A549 (cell line): ENCODE results near the gene GXYLT2. TPM values are rescaled to one million over a fixed set of nuclear protein-coding genes. Genes with fewer than 3 reads are reported as not detected.
A peak's percentile ranks its signal among the peaks of the same experiment; 100 is the strongest.

ENCODE experiments used
- ATAC-seq, 2 experiments: fragments of 200-7000 bp in 1 of 2; fragments of >200 bp in 1 of 2; cut with Nextera tagmentation in 1 of 2; cut with Tn5 transposase in 1 of 2; 3 replicates each; pipeline versions ENCODE4 v1.8.0 to v1.9.1; 2018 to 2020; ENCODE audit warnings: mild to moderate bottlenecking in 1 of 2, moderate library complexity in 1 of 2
- CTCF ChIA-PET: fragments of 300-600 bp; sonication (Branson Sonifier 250); formaldehyde crosslinking; extraction: SDS; loops from one replicate; lab custom pipeline; 2021; ENCODE audit warnings: antibody characterized with exemption, inconsistent platforms; lab: Yijun Ruan, JAX
- POLR2A ChIA-PET: fragments of 350-600 bp; formaldehyde crosslinking; extraction: SDS; loops from one replicate; lab custom pipeline; 2021; ENCODE audit warnings: antibody characterized with exemption, inconsistent platforms; lab: Yijun Ruan, JAX
- DNase-seq, 2 experiments: peaks; one replicate each; pipeline versions ENCODE4 v3.0.0 to v3.0.0-alpha.2; 2011 to 2016; ENCODE audit warnings: low read depth in 1 of 2, low spot score in 1 of 2
- FAIRE-seq: peaks from 2 replicates; lab custom pipeline; 2011; peaks lifted over from hg19 to GRCh38; lab: Jason Lieb, UNC
- H3K27ac ChIP-seq, 2 experiments: fragments of >200 bp; sonication (Bioruptor Twin); formaldehyde crosslinking; 3 replicates each; pipeline ENCODE4 v1.5.1; 2016 to 2017
- H3K4me1 ChIP-seq: fragments of >200 bp; sonication (Bioruptor Twin); formaldehyde crosslinking; 3 replicates; pipeline ENCODE4 v1.6.1; 2016
- H3K4me2 ChIP-seq: fragments of >200 bp; sonication (Bioruptor Twin); formaldehyde crosslinking; 3 replicates; pipeline ENCODE4 v1.6.1; 2016
- H3K4me3 ChIP-seq: fragments of >200 bp; sonication (Bioruptor Twin); formaldehyde crosslinking; 3 replicates; pipeline ENCODE4 v1.5.1; 2016
- H3K9me3 ChIP-seq: fragments of >200 bp; sonication (Bioruptor Twin); formaldehyde crosslinking; 3 replicates; pipeline ENCODE4 v1.6.1; 2016
- BCL3 ChIP-seq: fragments of >200 bp; sonication (Bioruptor Twin); formaldehyde crosslinking; IDR thresholded peaks from 3 replicates; pipeline ENCODE4 v1.6.1; 2016
- CHD4 ChIP-seq: fragments of 200-600 bp; sonication (generic); IDR thresholded peaks from 2 replicates; pipeline ENCODE4 v1.6.1; 2016; ENCODE audit warnings: antibody characterized with exemption, mild to moderate bottlenecking, borderline replicate concordance
- CTCF ChIP-seq: fragments of >200 bp; sonication (Bioruptor Twin); formaldehyde crosslinking; IDR thresholded peaks from 3 replicates; pipeline ENCODE4 v1.5.1; 2016
- EHMT2 ChIP-seq: fragments of 200-600 bp; sonication (generic); IDR thresholded peaks from 2 replicates; pipeline ENCODE4 v1.6.1; 2016; ENCODE audit warnings: antibody characterized with exemption, low read depth, mild to moderate bottlenecking, moderate library complexity
- ELK1 ChIP-seq: fragments of 150-350 bp; IDR thresholded peaks from 2 replicates; pipeline ENCODE4 v1.6.1; 2014; ENCODE audit warnings: low read depth, mild to moderate bottlenecking, low read length
- EP300 ChIP-seq, 2 experiments: fragments of >200 bp; sonication (Bioruptor Twin); formaldehyde crosslinking; IDR thresholded peaks; 2 replicates in 1 of 2; 3 replicates in 1 of 2; pipeline ENCODE4 v1.6.1; 2016 to 2017
- FOSB ChIP-seq: fragments of 250-450 bp; sonication (Bioruptor Pico); IDR thresholded peaks from 2 replicates; pipeline ENCODE4 v1.5.0; 2020; ENCODE audit warnings: mild to moderate bottlenecking, moderate library complexity
- FOSL2 ChIP-seq, 2 experiments: fragments of 450-650 bp in 1 of 2; fragments of >200 bp in 1 of 2; sonication (Bioruptor Twin) in 1 of 2; formaldehyde crosslinking; IDR thresholded peaks; 2 replicates each; pipeline versions ENCODE4 v1.5.0 to v1.6.1; 2016 to 2020; ENCODE audit warnings: mild to moderate bottlenecking in 1 of 2, moderate library complexity in 1 of 2
- HDAC2 ChIP-seq: fragments of 200-600 bp; sonication (generic); IDR thresholded peaks from 2 replicates; pipeline ENCODE4 v1.6.1; 2016
- HOXA7 ChIP-seq: fragments of 250-450 bp; sonication (Bioruptor Pico); IDR thresholded peaks from 2 replicates; pipeline ENCODE4 v1.5.0; 2020; ENCODE audit warnings: mild to moderate bottlenecking, moderate library complexity
- HOXB13 ChIP-seq: fragments of 250-450 bp; sonication (Bioruptor Pico); IDR thresholded peaks from 2 replicates; pipeline ENCODE4 v1.5.0; 2020; ENCODE audit warnings: low read depth, mild to moderate bottlenecking, moderate library complexity
- KDM1A ChIP-seq: fragments of 200-600 bp; sonication (generic); IDR thresholded peaks from 2 replicates; pipeline ENCODE4 v1.6.1; 2016; ENCODE audit warnings: low read depth, mild to moderate bottlenecking
- MAFK ChIP-seq: fragments of 450-650 bp; IDR thresholded peaks from 2 replicates; pipeline ENCODE4 v1.6.1; 2014; ENCODE audit not compliant: partially characterized antibody
- NPAS2 ChIP-seq: fragments of 250-450 bp; sonication (Bioruptor Pico); IDR thresholded peaks from 2 replicates; pipeline ENCODE4 v1.8.0; 2022; ENCODE audit warnings: mild to moderate bottlenecking, moderate library complexity, borderline replicate concordance
- NR3C1 ChIP-seq: fragments of >200 bp; sonication (Bioruptor Twin); formaldehyde crosslinking; IDR thresholded peaks from 3 replicates; pipeline ENCODE4 v1.6.1; 2017
- POLR2A ChIP-seq: IDR thresholded peaks from 2 replicates; pipeline ENCODE4 v1.6.1; 2012; ENCODE audit warnings: mild to moderate bottlenecking, low read length
- RAD21 ChIP-seq, 2 experiments: fragments of >200 bp in 1 of 2; sonication (Bioruptor Twin) in 1 of 2; formaldehyde crosslinking in 1 of 2; IDR thresholded peaks in 1 of 2; conservative IDR thresholded peaks in 1 of 2; 2 replicates in 1 of 2; 3 replicates in 1 of 2; pipeline ENCODE4 v1.6.1; 2012 to 2018; ENCODE audit warnings: inconsistent platforms in 1 of 2
- RARB ChIP-seq: fragments of 250-450 bp; sonication (Bioruptor Pico); IDR thresholded peaks from 2 replicates; pipeline ENCODE4 v1.8.0; 2021; ENCODE audit warnings: mild to moderate bottlenecking, moderate library complexity
- SMC3 ChIP-seq: fragments of >200 bp; sonication (Bioruptor Twin); formaldehyde crosslinking; IDR thresholded peaks from 3 replicates; pipeline ENCODE4 v1.6.1; 2018; ENCODE audit warnings: inconsistent platforms
- TFCP2L1 ChIP-seq: fragments of 250-450 bp; sonication (Bioruptor Pico); IDR thresholded peaks from 2 replicates; pipeline ENCODE4 v1.5.0; 2021; ENCODE audit warnings: mild to moderate bottlenecking
- USF2 ChIP-seq: fragments of 450-650 bp; IDR thresholded peaks from 2 replicates; pipeline ENCODE4 v1.6.1; 2014; ENCODE audit warnings: antibody characterized with exemption
- ZC3H11A ChIP-seq: fragments of 450-650 bp; IDR thresholded peaks from 2 replicates; pipeline ENCODE4 v1.6.1; 2014; ENCODE audit warnings: antibody characterized with exemption, mild to moderate bottlenecking
- WGBS: methylation state at CpG from one replicate; pipeline ENCODE4 v1.1.6; 2017; ENCODE audit errors: missing lambda C conversion rate; 5-methylcytosine and 5-hydroxymethylcytosine counted together
- polyA plus RNA-seq, 4 experiments: library from polyadenylated mRNA; depleted of rRNA in 3 of 4; stranded (reverse); fragments of >200 nt; fragmentation: RNase III in 1 of 4; extraction: RNeasy Plus Mini Kit Qiagen cat#74134 plus additional on column Dnase treatment in 1 of 4; gene quantifications; 2 replicates in 3 of 4; 3 replicates in 1 of 4; pipeline ENCODE4 v1.2.3, GENCODE V29; 2011 to 2017

GXYLT2 gene
- polyA plus RNA-seq, 2 of the 4 experiments (the other 2 are of a cell fraction): 1.9 to 3.3 TPM

- no peak for FAIRE-seq
Measured at GRCh38 chr3:72997421-72997961, 109.6 kb downstream of the GXYLT2 start.

GRCh38 chr3:72998466-72998865, 110.6 kb downstream of the GXYLT2 start:
- Histone ChIP-seq H3K27ac (no peak overlapping the region), H3K4me2 (peak overlapping the region; percentile 82), H3K9me3 (no peaks in the 10 kb centered on the region), H3K4me1 (peaks cover 30% of the 10 kb centered on the region), H3K4me3 (peak overlapping the region; percentile 76)
- ChIA-PET POLR2A (no interaction called here), CTCF (interaction anchor here (0.6 to 2.7 kb wide), 8 partner anchors 11 to 124 kb away, joined by 3 to 14 read pairs (median 3); no protein-coding TSS in a partner anchor)
- ATAC-seq: no peak
- 45% methylated on average over 4 of the region's 4 CpGs for WGBS
- TF ChIP-seq EP300 (IDR thresholded peaks at IDR 0.05) (no peak), CTCF (no peak), KDM1A (no peak), POLR2A (no peak), CHD4 (no peak), USF2 (no peak), MAFK (no peak), HDAC2 (no peak), NPAS2 (CRISPR knock-in tag) (no peak), HOXB13 (CRISPR knock-in tag) (no peak), NR3C1 (no peak), EHMT2 (no peak), BCL3 (no peak), RARB (CRISPR knock-in tag) (no peak), FOSB (CRISPR knock-in tag) (no peak), HOXA7 (CRISPR knock-in tag) (no peak), ELK1 (no peak), FOSL2 (IDR thresholded peaks at IDR 0.05) (no peak), FOSL2 (CRISPR knock-in tag; IDR thresholded peaks at IDR 0.05) (no peak), ZC3H11A (no peak)
- no peak for DNase-seq
- no peak for FAIRE-seq

More at GRCh38 chr3:72997421-72997961, 109.6 kb downstream of the GXYLT2 start:
- Histone ChIP-seq H3K4me1 (peaks cover 30% of the 10 kb centered on the region), H3K4me3 (peak overlapping the region; percentile 76), H3K27ac (peak overlapping the region; percentile 94 to 97), H3K9me3 (no peaks in the 10 kb centered on the region), H3K4me2 (peak overlapping the region; percentile 82)
- 1% methylated on average over 16 of the region's 16 CpGs for WGBS
- CTCF ChIA-PET: interaction anchor here (0.6 to 2.7 kb wide), 11 partner anchors 13 to 1121 kb away, joined by 3 to 14 read pairs (median 3); no protein-coding TSS in a partner anchor
- DNase-seq: peak; percentile 67 to 72
- peak; percentile 66 to 70 for ATAC-seq
- POLR2A ChIA-PET: interaction anchor here (0.5 to 2.2 kb wide), 10 partner anchors 11 to 146 kb away, joined by 3 to 14 read pairs (median 5); no protein-coding TSS in a partner anchor
- peak; percentile 28; the same call in 1 of the 3 replicates for TF ChIP-seq SMC3
- no peak for TF ChIP-seq NPAS2 (CRISPR knock-in tag)
- no peak for TF ChIP-seq TFCP2L1 (CRISPR knock-in tag)
- TF ChIP-seq HOXB13 (CRISPR knock-in tag): no peak
- peak; percentile 38 to 41; a peak in 4 of 5 replicates for TF ChIP-seq RAD21 (conservative IDR thresholded peaks at IDR 0.05 in 1 of 2, IDR thresholded peaks at IDR 0.05 in 1 of 2)
- peak; percentile 55 for TF ChIP-seq CTCF
